ENCODE results near the gene C2orf78. TPM values are rescaled to one million over a fixed set of nuclear protein-coding genes. Genes with fewer than 3 reads are reported as not detected.
"Not testable (repeated sequence)": the region's sequence is repeated elsewhere in the genome, so short reads cannot be mapped to it uniquely, and the experiment has no call there.

Gene C2orf78
- total RNA-seq, 1 experiment from 2014 or later = not detected

DNA sequence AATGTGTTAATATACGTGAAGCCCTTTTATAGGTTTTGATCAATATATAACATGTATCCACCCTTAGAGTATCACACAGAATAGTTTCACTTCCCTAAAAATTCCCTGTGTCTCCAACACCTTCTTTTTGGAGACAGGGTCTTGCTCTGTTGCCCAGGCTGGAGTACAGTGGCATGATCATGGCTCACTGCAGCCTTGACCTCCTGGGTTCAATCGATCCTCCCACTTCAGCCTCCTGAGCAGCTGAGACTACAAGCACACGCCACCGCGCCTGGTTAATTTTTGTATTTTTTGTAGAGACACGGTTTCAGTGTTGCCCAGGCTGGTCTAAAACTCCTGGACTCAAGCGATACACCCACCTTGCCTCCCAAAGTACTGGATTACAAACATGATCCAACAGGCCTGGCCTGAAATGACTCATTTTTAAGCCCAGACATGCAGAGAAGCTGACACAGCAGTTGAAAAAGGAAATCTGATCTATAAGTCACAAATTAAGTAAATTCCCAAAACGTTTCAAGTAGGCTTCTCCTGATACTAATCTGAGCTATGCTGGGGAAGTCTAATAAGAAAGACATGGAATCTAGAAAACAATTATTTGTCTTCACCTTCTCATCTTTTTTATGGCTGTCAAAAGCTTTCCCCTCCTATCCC, 7.0 kb upstream of the C2orf78 start:
- CTCF ChIA-PET = no interaction called here
- H3K36me3 ChIP-seq (ENCODE audit: control insufficient read depth, insufficient read depth, low read length) = peaks cover 34% of the 10 kb centered on the region
- H3K4me3 ChIP-seq (ENCODE audit: low read depth in 2 of 2, low read length in 2 of 2) = no peak overlapping the region
- intact Hi-C loops (cut with micrococcal nuclease; ENCODE audit: unreplicated experiment) (no loop called here), in situ Hi-C loops (cut with HindIII; ENCODE audit: low pct_unique_long_range_greater_than_20kb, low sequenced_read_pairs) (no loop called here)
- no peak overlapping the region for H3K27ac ChIP-seq (ENCODE audit: low read length)
- no peak for ATAC-seq
- no peak for DNase-seq (ENCODE audit: low read depth, low spot score)
- H3K4me1 ChIP-seq (ENCODE audit: control insufficient read depth, insufficient read depth, low read length) = peaks cover 5% of the 10 kb centered on the region
- no peaks in the 10 kb centered on the region for H3K27me3 ChIP-seq (ENCODE audit: control insufficient read depth, insufficient read depth, low read length)
- POLR2A ChIA-PET = no interaction called here
- H3K9me3 ChIP-seq (ENCODE audit: control insufficient read depth, insufficient read depth, low read depth, low read length) = no peaks in the 10 kb centered on the region
- BruUV-seq (replicated peaks) = no TSS peak
- TF ChIP-seq TCF7L2 (IDR thresholded peaks at IDR 0.05; ENCODE audit: low read depth, low read length) = no peak

DNA sequence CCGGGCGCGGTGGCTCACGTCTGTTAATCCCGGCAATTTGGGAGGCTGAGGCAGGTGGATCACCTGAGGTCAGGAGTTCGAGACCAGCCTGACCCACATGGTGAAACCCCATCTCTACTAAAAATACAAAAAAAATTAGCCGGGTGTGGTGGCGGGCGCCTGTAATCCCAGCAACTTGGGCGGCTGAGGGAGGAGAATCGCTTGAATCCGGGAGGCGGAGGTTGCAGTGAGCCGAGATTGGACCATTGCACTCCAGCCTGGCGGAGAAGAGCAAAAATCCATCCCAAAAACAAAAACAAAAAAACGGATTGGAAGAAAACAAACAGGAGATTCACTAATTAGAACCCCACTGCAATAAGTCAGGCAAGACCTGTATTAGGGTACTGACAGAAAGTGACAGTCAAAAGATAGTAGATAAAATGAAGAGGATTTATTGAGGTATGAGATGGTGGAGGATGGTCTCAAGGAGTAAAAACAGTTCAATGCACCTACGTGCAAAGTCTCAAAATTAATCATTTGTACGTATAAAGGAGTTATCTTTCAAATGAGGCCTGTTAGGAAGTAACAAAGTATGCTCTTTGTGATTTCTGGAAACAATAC, 5.0 kb upstream of the C2orf78 start:
- CTCF ChIA-PET, ATAC-seq: not testable (repeated sequence)

DNA sequence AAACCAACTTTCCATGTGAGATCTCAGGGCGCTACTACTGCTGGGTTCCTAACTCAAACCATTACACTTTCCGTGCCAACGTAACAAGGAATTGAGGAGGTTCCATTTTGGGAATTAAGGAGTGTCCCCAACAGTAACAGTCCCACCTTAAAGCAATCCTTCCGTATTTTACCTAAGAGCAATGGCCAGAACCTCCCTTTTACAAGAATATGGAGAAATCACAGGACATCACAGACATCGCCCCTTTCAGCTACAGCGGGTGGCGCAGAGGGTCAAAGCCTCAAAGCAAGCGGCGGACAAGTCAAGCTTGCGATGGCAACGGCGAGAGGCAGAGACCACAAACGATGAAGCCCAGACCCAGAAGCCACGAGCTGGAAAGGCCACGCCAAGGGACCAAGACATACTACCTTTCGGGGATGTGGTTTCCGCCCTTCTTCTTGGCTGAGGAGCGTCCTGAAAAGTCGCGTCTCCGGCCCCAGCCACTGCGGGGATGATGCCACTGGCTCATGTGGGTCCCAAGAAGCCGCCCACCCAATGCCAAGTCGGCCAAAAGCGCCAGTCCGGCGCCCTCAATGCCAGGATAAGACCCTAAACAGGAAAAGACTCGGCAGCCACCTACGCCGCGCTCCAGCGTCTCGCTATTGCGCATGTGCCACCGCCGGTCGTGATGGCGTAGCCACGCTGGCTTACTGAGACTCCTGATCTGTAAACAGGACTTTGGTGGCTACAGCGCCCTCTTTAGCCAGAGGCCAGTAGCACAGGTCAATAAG, 4.3 kb upstream of the C2orf78 start, which contains the start of gene DUSP11:
TSS of gene DUSP11 (minus strand) at position 637 of the 770 bp plus-strand sequence. CDS start at position 508, 129 bp downstream.
- Histone ChIP-seq H3K36me3 (ENCODE audit: control insufficient read depth, insufficient read depth, low read length) (peaks cover 21% of the 10 kb centered on the region), H3K27me3 (ENCODE audit: control insufficient read depth, insufficient read depth, low read length) (no peaks in the 10 kb centered on the region), H3K4me3 (ENCODE audit: low read depth in 2 of 2, low read length in 2 of 2) (peak within 1 kb of the TSS; percentile 91), H3K4me1 (ENCODE audit: control insufficient read depth, insufficient read depth, low read length) (peaks cover 11% of the 10 kb centered on the region), H3K27ac (ENCODE audit: low read length) (peak within 1 kb of the TSS; percentile 88), H3K9me3 (ENCODE audit: control insufficient read depth, insufficient read depth, low read depth, low read length) (no peaks in the 10 kb centered on the region)
- POLR2A ChIA-PET = no interaction called here
- peak; percentile 90 for TF ChIP-seq POLR2AphosphoS5 (IDR thresholded peaks at IDR 0.05; ENCODE audit: low read depth, low read length)
- 0 out of 2 replicates have a peak, but pooled peaks have one; percentile 82 for TF ChIP-seq SIN3A (IDR thresholded peaks at IDR 0.05; ENCODE audit: borderline replicate concordance, insufficient read depth, low read depth, low read length)
- no peak for TF ChIP-seq TCF7L2 (IDR thresholded peaks at IDR 0.05; ENCODE audit: low read depth, low read length)
- TF ChIP-seq, protein P1, sequence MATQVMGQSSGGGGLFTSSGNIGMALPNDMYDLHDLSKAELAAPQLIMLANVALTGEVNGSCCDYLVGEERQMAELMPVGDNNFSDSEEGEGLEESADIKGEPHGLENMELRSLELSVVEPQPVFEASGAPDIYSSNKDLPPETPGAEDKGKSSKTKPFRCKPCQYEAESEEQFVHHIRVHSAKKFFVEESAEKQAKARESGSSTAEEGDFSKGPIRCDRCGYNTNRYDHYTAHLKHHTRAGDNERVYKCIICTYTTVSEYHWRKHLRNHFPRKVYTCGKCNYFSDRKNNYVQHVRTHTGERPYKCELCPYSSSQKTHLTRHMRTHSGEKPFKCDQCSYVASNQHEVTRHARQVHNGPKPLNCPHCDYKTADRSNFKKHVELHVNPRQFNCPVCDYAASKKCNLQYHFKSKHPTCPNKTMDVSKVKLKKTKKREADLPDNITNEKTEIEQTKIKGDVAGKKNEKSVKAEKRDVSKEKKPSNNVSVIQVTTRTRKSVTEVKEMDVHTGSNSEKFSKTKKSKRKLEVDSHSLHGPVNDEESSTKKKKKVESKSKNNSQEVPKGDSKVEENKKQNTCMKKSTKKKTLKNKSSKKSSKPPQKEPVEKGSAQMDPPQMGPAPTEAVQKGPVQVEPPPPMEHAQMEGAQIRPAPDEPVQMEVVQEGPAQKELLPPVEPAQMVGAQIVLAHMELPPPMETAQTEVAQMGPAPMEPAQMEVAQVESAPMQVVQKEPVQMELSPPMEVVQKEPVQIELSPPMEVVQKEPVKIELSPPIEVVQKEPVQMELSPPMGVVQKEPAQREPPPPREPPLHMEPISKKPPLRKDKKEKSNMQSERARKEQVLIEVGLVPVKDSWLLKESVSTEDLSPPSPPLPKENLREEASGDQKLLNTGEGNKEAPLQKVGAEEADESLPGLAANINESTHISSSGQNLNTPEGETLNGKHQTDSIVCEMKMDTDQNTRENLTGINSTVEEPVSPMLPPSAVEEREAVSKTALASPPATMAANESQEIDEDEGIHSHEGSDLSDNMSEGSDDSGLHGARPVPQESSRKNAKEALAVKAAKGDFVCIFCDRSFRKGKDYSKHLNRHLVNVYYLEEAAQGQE (IDR thresholded peaks at IDR 0.05; ENCODE audit: insufficient read depth in 1 of 2, low read depth in 2 of 2, low read length in 1 of 2) = no peak
- TF ChIP-seq, protein P2, sequence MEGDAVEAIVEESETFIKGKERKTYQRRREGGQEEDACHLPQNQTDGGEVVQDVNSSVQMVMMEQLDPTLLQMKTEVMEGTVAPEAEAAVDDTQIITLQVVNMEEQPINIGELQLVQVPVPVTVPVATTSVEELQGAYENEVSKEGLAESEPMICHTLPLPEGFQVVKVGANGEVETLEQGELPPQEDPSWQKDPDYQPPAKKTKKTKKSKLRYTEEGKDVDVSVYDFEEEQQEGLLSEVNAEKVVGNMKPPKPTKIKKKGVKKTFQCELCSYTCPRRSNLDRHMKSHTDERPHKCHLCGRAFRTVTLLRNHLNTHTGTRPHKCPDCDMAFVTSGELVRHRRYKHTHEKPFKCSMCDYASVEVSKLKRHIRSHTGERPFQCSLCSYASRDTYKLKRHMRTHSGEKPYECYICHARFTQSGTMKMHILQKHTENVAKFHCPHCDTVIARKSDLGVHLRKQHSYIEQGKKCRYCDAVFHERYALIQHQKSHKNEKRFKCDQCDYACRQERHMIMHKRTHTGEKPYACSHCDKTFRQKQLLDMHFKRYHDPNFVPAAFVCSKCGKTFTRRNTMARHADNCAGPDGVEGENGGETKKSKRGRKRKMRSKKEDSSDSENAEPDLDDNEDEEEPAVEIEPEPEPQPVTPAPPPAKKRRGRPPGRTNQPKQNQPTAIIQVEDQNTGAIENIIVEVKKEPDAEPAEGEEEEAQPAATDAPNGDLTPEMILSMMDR (IDR thresholded peaks at IDR 0.05) = peak; percentile 97
- ATAC-seq (peak; percentile 99), DNase-seq (ENCODE audit: low read depth, low spot score) (peak; percentile 92)
- in situ Hi-C loops (cut with HindIII; ENCODE audit: low pct_unique_long_range_greater_than_20kb, low sequenced_read_pairs) (no loop called here), intact Hi-C loops (cut with micrococcal nuclease; ENCODE audit: unreplicated experiment) (no loop called here)
- CTCF ChIA-PET = interaction anchor here (0.5 kb wide), 1 partner anchor 188 kb away, joined by 9 read pairs; no protein-coding TSS in a partner anchor
- BruUV-seq (replicated peaks) = no TSS peak

More for the DNA sequence above, 5.0 kb upstream of the C2orf78 start:
- Histone ChIP-seq H3K27ac (ENCODE audit: low read length) (peak overlapping the region; percentile 88), H3K4me1 (ENCODE audit: control insufficient read depth, insufficient read depth, low read length) (peaks cover 11% of the 10 kb centered on the region), H3K36me3 (ENCODE audit: control insufficient read depth, insufficient read depth, low read length) (peaks cover 25% of the 10 kb centered on the region), H3K4me3 (ENCODE audit: low read depth in 2 of 2, low read length in 2 of 2) (peak overlapping the region; percentile 91)
- intact Hi-C loops (cut with micrococcal nuclease; ENCODE audit: unreplicated experiment); in situ Hi-C loops (cut with HindIII; ENCODE audit: low pct_unique_long_range_greater_than_20kb, low sequenced_read_pairs); BruUV-seq (replicated peaks); DNase-seq (ENCODE audit: low read depth, low spot score); POLR2A ChIA-PET; H3K9me3 ChIP-seq (ENCODE audit: control insufficient read depth, insufficient read depth, low read depth, low read length); H3K27me3 ChIP-seq (ENCODE audit: control insufficient read depth, insufficient read depth, low read length): not testable (repeated sequence)
